Measurements from ENCODE around the gene GPC4. TPM values are rescaled to one million over a fixed set of nuclear protein-coding genes. Genes with fewer than 3 reads are reported as not detected.

Gene GPC4
- total and polyA plus RNA-seq, 2 donors (not counting 1 experiment from before 2014, with no cell fraction given) = 2.8 to 3.4 TPM

GRCh38 chrX:133374874-133375387, 40.4 kb downstream of the GPC4 start:
- no peak overlapping the region for H3K27ac ChIP-seq (ENCODE audit: insufficient read depth, low read length)
- H3K27me3 ChIP-seq (ENCODE audit: control insufficient read depth, insufficient read depth, low read length) = no peaks in the 10 kb centered on the region
- H3K4me2 ChIP-seq (ENCODE audit: extremely low read depth, insufficient read depth, low read length) = no peak overlapping the region
- no peak overlapping the region for H3K4me3 ChIP-seq (replicated peaks in 1 of 4; ENCODE audit: control extremely low read depth in 1 of 4, insufficient read depth in 1 of 4, low read depth in 3 of 4, low read length in 4 of 4)
- no peaks in the 10 kb centered on the region for H3K79me2 ChIP-seq (ENCODE audit: control insufficient read depth, insufficient read depth, low read length)
- H3K36me3 ChIP-seq (ENCODE audit: control insufficient read depth, insufficient read depth, low read length) = no peaks in the 10 kb centered on the region
- TF ChIP-seq CTCF (conservative IDR thresholded peaks at IDR 0.05 in 1 of 2, IDR thresholded peaks at IDR 0.05 in 1 of 2; ENCODE audit: low read depth in 1 of 2, low read length in 2 of 2) (no peak), EZH2 (IDR thresholded peaks at IDR 0.05; ENCODE audit: low read length, missing control alignments) (no peak)
- no peak overlapping the region for H3K9ac ChIP-seq (ENCODE audit: insufficient read depth, low read length)
- no peak for DNase-seq (ENCODE audit: low read depth in 2 of 2)
- no peaks in the 10 kb centered on the region for H4K20me1 ChIP-seq (ENCODE audit: control insufficient read depth, extremely low read depth, insufficient read depth, low read length)
- H3K9me3 ChIP-seq (ENCODE audit: control insufficient read depth, insufficient read depth, low read depth, low read length) = no peaks in the 10 kb centered on the region
- no peaks in the 10 kb centered on the region for H3K4me1 ChIP-seq (ENCODE audit: control insufficient read depth, extremely low read depth, insufficient read depth, low read length)
- no peak overlapping the region for H2AFZ ChIP-seq (ENCODE audit: low read length)

- H3K4me2 ChIP-seq (ENCODE audit: extremely low read depth, insufficient read depth, low read length) = no peak overlapping the region
- no peaks in the 10 kb centered on the region for H3K36me3 ChIP-seq (ENCODE audit: control insufficient read depth, insufficient read depth, low read length)
- H3K4me1 ChIP-seq (ENCODE audit: control insufficient read depth, extremely low read depth, insufficient read depth, low read length) = no peaks in the 10 kb centered on the region
- H3K9ac ChIP-seq (ENCODE audit: insufficient read depth, low read length) = no peak overlapping the region
- H3K27me3 ChIP-seq (ENCODE audit: control insufficient read depth, insufficient read depth, low read length) = no peaks in the 10 kb centered on the region
- H2AFZ ChIP-seq (ENCODE audit: low read length) = no peak overlapping the region
- H3K4me3 ChIP-seq (replicated peaks in 1 of 4; ENCODE audit: control extremely low read depth in 1 of 4, insufficient read depth in 1 of 4, low read depth in 3 of 4, low read length in 4 of 4) = no peak overlapping the region
- no peaks in the 10 kb centered on the region for H3K79me2 ChIP-seq (ENCODE audit: control insufficient read depth, insufficient read depth, low read length)
- no peak overlapping the region for H3K27ac ChIP-seq (ENCODE audit: insufficient read depth, low read length)
- H3K9me3 ChIP-seq (ENCODE audit: control insufficient read depth, insufficient read depth, low read depth, low read length) = no peaks in the 10 kb centered on the region
- no peaks in the 10 kb centered on the region for H4K20me1 ChIP-seq (ENCODE audit: control insufficient read depth, extremely low read depth, insufficient read depth, low read length)
- TF ChIP-seq EZH2 (IDR thresholded peaks at IDR 0.05; ENCODE audit: low read length, missing control alignments) (no peak), CTCF (conservative IDR thresholded peaks at IDR 0.05 in 1 of 2, IDR thresholded peaks at IDR 0.05 in 1 of 2; ENCODE audit: low read depth in 1 of 2, low read length in 2 of 2) (no peak)
- DNase-seq (ENCODE audit: low read depth in 2 of 2) = no peak
Observed at GRCh38 chrX:133373386-133374079, 41.8 kb downstream of the GPC4 start.

GRCh38 chrX:133370696-133371275, 44.5 kb downstream of the GPC4 start:
- Histone ChIP-seq H3K79me2 (ENCODE audit: control insufficient read depth, insufficient read depth, low read length) (no peaks in the 10 kb centered on the region), H3K27me3 (ENCODE audit: control insufficient read depth, insufficient read depth, low read length) (no peaks in the 10 kb centered on the region), H3K4me2 (ENCODE audit: extremely low read depth, insufficient read depth, low read length) (no peak overlapping the region), H2AFZ (ENCODE audit: low read length) (no peak overlapping the region), H3K9me3 (ENCODE audit: control insufficient read depth, insufficient read depth, low read depth, low read length) (no peaks in the 10 kb centered on the region), H3K4me1 (ENCODE audit: control insufficient read depth, extremely low read depth, insufficient read depth, low read length) (no peaks in the 10 kb centered on the region), H3K4me3 (replicated peaks in 1 of 4; ENCODE audit: control extremely low read depth in 1 of 4, insufficient read depth in 1 of 4, low read depth in 3 of 4, low read length in 4 of 4) (no peak overlapping the region), H3K36me3 (ENCODE audit: control insufficient read depth, insufficient read depth, low read length) (no peaks in the 10 kb centered on the region), H3K9ac (ENCODE audit: insufficient read depth, low read length) (no peak overlapping the region), H3K27ac (ENCODE audit: insufficient read depth, low read length) (no peak overlapping the region), H4K20me1 (ENCODE audit: control insufficient read depth, extremely low read depth, insufficient read depth, low read length) (no peaks in the 10 kb centered on the region)
- TF ChIP-seq EZH2 (IDR thresholded peaks at IDR 0.05; ENCODE audit: low read length, missing control alignments) (no peak), CTCF (conservative IDR thresholded peaks at IDR 0.05 in 1 of 2, IDR thresholded peaks at IDR 0.05 in 1 of 2; ENCODE audit: low read depth in 1 of 2, low read length in 2 of 2) (no peak)
- no peak for DNase-seq (ENCODE audit: low read depth in 2 of 2)

Data from fibroblast of lung (primary cell).